Measurements from ENCODE around the gene ATXN7.

The ATXN7 gene

GRCh38 chr3:63998852-63999754, 135.4 kb downstream of the ATXN7 start:
- no peaks in the 10 kb centered on the region for H3K4me1 ChIP-seq (ENCODE audit: control insufficient read depth, insufficient read depth, low read length, unreplicated experiment)
- peaks cover 32% of the 10 kb centered on the region for H3K36me3 ChIP-seq (ENCODE audit: insufficient read depth, low read length)
- H3K27me3 ChIP-seq (ENCODE audit: insufficient read depth, low read length): no peaks in the 10 kb centered on the region
- no peak overlapping the region for H2AFZ ChIP-seq (ENCODE audit: low read length, unreplicated experiment)
- no peak overlapping the region for H3K4me3 ChIP-seq (ENCODE audit: low read depth, low read length)
- H3K79me2 ChIP-seq (ENCODE audit: control insufficient read depth, insufficient read depth, low read length, unreplicated experiment): no peaks in the 10 kb centered on the region
- no peak overlapping the region for H3K27ac ChIP-seq (ENCODE audit: low read depth, low read length)

- H3K79me2 ChIP-seq (ENCODE audit: control insufficient read depth, insufficient read depth, low read length, unreplicated experiment): no peaks in the 10 kb centered on the region
- H3K27me3 ChIP-seq (ENCODE audit: insufficient read depth, low read length): no peaks in the 10 kb centered on the region
- H3K36me3 ChIP-seq (ENCODE audit: insufficient read depth, low read length): peaks cover 37% of the 10 kb centered on the region
- no peak overlapping the region for H3K4me3 ChIP-seq (ENCODE audit: low read depth, low read length)
- no peak overlapping the region for H2AFZ ChIP-seq (ENCODE audit: low read length, unreplicated experiment)
- no peak overlapping the region for H3K27ac ChIP-seq (ENCODE audit: low read depth, low read length)
- no peaks in the 10 kb centered on the region for H3K4me1 ChIP-seq (ENCODE audit: control insufficient read depth, insufficient read depth, low read length, unreplicated experiment)
Observed at GRCh38 chr3:64000453-64001055, 136.9 kb downstream of the ATXN7 start.

GRCh38 chr3:64002233-64002632, 138.6 kb downstream of the ATXN7 start:
- H3K4me3 ChIP-seq (ENCODE audit: low read depth, low read length): no peak overlapping the region
- H3K79me2 ChIP-seq (ENCODE audit: control insufficient read depth, insufficient read depth, low read length, unreplicated experiment): no peaks in the 10 kb centered on the region
- peaks cover 45% of the 10 kb centered on the region for H3K36me3 ChIP-seq (ENCODE audit: insufficient read depth, low read length)
- no peaks in the 10 kb centered on the region for H3K4me1 ChIP-seq (ENCODE audit: control insufficient read depth, insufficient read depth, low read length, unreplicated experiment)
- H3K27ac ChIP-seq (ENCODE audit: low read depth, low read length): no peak overlapping the region
- H3K27me3 ChIP-seq (ENCODE audit: insufficient read depth, low read length): no peaks in the 10 kb centered on the region
- no peak overlapping the region for H2AFZ ChIP-seq (ENCODE audit: low read length, unreplicated experiment)

- Histone ChIP-seq H3K79me2 (ENCODE audit: control insufficient read depth, insufficient read depth, low read length, unreplicated experiment) (no peaks in the 10 kb centered on the region), H3K4me3 (ENCODE audit: low read depth, low read length) (no peak overlapping the region), H3K36me3 (ENCODE audit: insufficient read depth, low read length) (peaks cover 57% of the 10 kb centered on the region), H3K27me3 (ENCODE audit: insufficient read depth, low read length) (no peaks in the 10 kb centered on the region), H3K4me1 (ENCODE audit: control insufficient read depth, insufficient read depth, low read length, unreplicated experiment) (peaks cover 5% of the 10 kb centered on the region), H2AFZ (ENCODE audit: low read length, unreplicated experiment) (no peak overlapping the region), H3K27ac (ENCODE audit: low read depth, low read length) (no peak overlapping the region)
Observed at GRCh38 chr3:64003589-64003988, 139.9 kb downstream of the ATXN7 start.

GRCh38 chr3:64008017-64008416, 144.3 kb downstream of the ATXN7 start:
- Histone ChIP-seq H3K27me3 (ENCODE audit: insufficient read depth, low read length) (no peaks in the 10 kb centered on the region), H3K4me3 (ENCODE audit: low read depth, low read length) (no peak overlapping the region), H2AFZ (ENCODE audit: low read length, unreplicated experiment) (no peak overlapping the region), H3K4me1 (ENCODE audit: control insufficient read depth, insufficient read depth, low read length, unreplicated experiment) (peaks cover 34% of the 10 kb centered on the region), H3K36me3 (ENCODE audit: insufficient read depth, low read length) (peaks cover 74% of the 10 kb centered on the region), H3K79me2 (ENCODE audit: control insufficient read depth, insufficient read depth, low read length, unreplicated experiment) (peaks cover 18% of the 10 kb centered on the region), H3K27ac (ENCODE audit: low read depth, low read length) (no peak overlapping the region)

GRCh38 chr3:64008487-64009351, 145.1 kb downstream of the ATXN7 start:
- H3K27ac ChIP-seq (ENCODE audit: low read depth, low read length): no peak overlapping the region
- no peak overlapping the region for H3K4me3 ChIP-seq (ENCODE audit: low read depth, low read length)
- peaks cover 34% of the 10 kb centered on the region for H3K4me1 ChIP-seq (ENCODE audit: control insufficient read depth, insufficient read depth, low read length, unreplicated experiment)
- peaks cover 18% of the 10 kb centered on the region for H3K79me2 ChIP-seq (ENCODE audit: control insufficient read depth, insufficient read depth, low read length, unreplicated experiment)
- H2AFZ ChIP-seq (ENCODE audit: low read length, unreplicated experiment): no peak overlapping the region
- no peaks in the 10 kb centered on the region for H3K27me3 ChIP-seq (ENCODE audit: insufficient read depth, low read length)
- H3K36me3 ChIP-seq (ENCODE audit: insufficient read depth, low read length): peaks cover 81% of the 10 kb centered on the region

GRCh38 chr3:64009528-64009927, 145.9 kb downstream of the ATXN7 start:
- peaks cover 89% of the 10 kb centered on the region for H3K36me3 ChIP-seq (ENCODE audit: insufficient read depth, low read length)
- no peak overlapping the region for H3K4me3 ChIP-seq (ENCODE audit: low read depth, low read length)

DNA sequence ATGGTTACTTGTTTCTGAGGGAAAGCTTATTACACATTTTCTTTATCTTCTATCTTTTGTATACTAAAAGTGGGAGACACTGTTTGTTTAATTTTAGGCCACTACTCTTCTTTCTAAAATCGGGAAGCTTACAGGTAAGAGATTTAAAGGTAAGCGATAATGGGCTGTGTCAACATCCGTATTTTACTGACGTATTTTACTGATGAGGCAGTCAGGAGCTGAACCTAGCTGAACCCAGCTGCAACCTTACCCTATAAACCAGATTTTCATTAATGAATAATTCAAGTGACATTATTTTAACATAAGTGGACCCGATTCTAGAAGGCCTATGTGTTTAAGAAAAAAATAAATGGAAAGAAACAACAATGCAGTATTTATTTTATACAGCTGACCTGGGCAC, 146.5 kb downstream of the ATXN7 start:
- no peak overlapping the region for H2AFZ ChIP-seq (ENCODE audit: low read length, unreplicated experiment)
- H3K4me3 ChIP-seq (ENCODE audit: low read depth, low read length): no peak overlapping the region
- H3K27ac ChIP-seq (ENCODE audit: low read depth, low read length): no peak overlapping the region
- H3K36me3 ChIP-seq (ENCODE audit: insufficient read depth, low read length): peaks cover 90% of the 10 kb centered on the region
- H3K79me2 ChIP-seq (ENCODE audit: control insufficient read depth, insufficient read depth, low read length, unreplicated experiment): peaks cover 26% of the 10 kb centered on the region
- peaks cover 34% of the 10 kb centered on the region for H3K4me1 ChIP-seq (ENCODE audit: control insufficient read depth, insufficient read depth, low read length, unreplicated experiment)
- no peaks in the 10 kb centered on the region for H3K27me3 ChIP-seq (ENCODE audit: insufficient read depth, low read length)

More at GRCh38 chr3:64009528-64009927, 145.9 kb downstream of the ATXN7 start:
- Histone ChIP-seq H3K79me2 (ENCODE audit: control insufficient read depth, insufficient read depth, low read length, unreplicated experiment) (peaks cover 21% of the 10 kb centered on the region), H3K27ac (ENCODE audit: low read depth, low read length) (no peak overlapping the region), H3K4me1 (ENCODE audit: control insufficient read depth, insufficient read depth, low read length, unreplicated experiment) (peaks cover 34% of the 10 kb centered on the region), H2AFZ (ENCODE audit: low read length, unreplicated experiment) (no peak overlapping the region), H3K27me3 (ENCODE audit: insufficient read depth, low read length) (no peaks in the 10 kb centered on the region)

GRCh38 chr3:64011685-64012084, 148.0 kb downstream of the ATXN7 start:
- Histone ChIP-seq H3K4me3 (ENCODE audit: low read depth, low read length) (no peak overlapping the region), H3K27me3 (ENCODE audit: insufficient read depth, low read length) (no peaks in the 10 kb centered on the region), H3K36me3 (ENCODE audit: insufficient read depth, low read length) (peaks cover 86% of the 10 kb centered on the region), H3K79me2 (ENCODE audit: control insufficient read depth, insufficient read depth, low read length, unreplicated experiment) (peaks cover 30% of the 10 kb centered on the region), H3K27ac (ENCODE audit: low read depth, low read length) (peak overlapping the region; percentile 24; the same call in 1 of the 2 replicates), H2AFZ (ENCODE audit: low read length, unreplicated experiment) (no peak overlapping the region), H3K4me1 (ENCODE audit: control insufficient read depth, insufficient read depth, low read length, unreplicated experiment) (peaks cover 36% of the 10 kb centered on the region)

- H3K27ac ChIP-seq (ENCODE audit: low read depth, low read length): peak overlapping the region; percentile 31
- no peak overlapping the region for H3K4me3 ChIP-seq (ENCODE audit: low read depth, low read length)
- peaks cover 29% of the 10 kb centered on the region for H3K4me1 ChIP-seq (ENCODE audit: control insufficient read depth, insufficient read depth, low read length, unreplicated experiment)
- peaks cover 39% of the 10 kb centered on the region for H3K79me2 ChIP-seq (ENCODE audit: control insufficient read depth, insufficient read depth, low read length, unreplicated experiment)
- H3K27me3 ChIP-seq (ENCODE audit: insufficient read depth, low read length): no peaks in the 10 kb centered on the region
- peaks cover 71% of the 10 kb centered on the region for H3K36me3 ChIP-seq (ENCODE audit: insufficient read depth, low read length)
- H2AFZ ChIP-seq (ENCODE audit: low read length, unreplicated experiment): no peak overlapping the region
Observed at GRCh38 chr3:64016941-64017620, 153.4 kb downstream of the ATXN7 start.

Data from ACC112 (cell line).